Pons (tissue), 1 donor: ENCODE data around the gene SLC7A11.
"Not testable (repeated sequence)": the region's sequence is repeated elsewhere in the genome, so short reads cannot be mapped to it uniquely, and the experiment has no call there.

Experiments used
- DNase-seq: peaks from one replicate; pipeline ENCODE4 v3.0.0-alpha.2; 2016; ENCODE audit warnings: low spot score

The SLC7A11 gene

DNA sequence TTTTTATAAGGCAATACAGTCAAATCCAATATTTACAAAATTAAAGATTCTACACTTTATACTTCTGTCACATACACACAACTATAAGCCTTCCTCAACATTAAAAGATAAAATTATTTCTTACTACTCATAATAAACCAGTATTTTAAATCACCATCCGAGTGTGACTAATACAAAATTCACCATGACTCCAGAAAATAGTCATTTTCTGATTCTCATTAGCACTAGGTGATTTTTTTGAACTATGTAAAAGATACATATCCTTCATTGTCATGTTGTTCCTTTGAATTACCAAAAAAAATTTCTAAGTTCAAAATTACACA is 646 bp upstream of the SLC7A11 start:
- no peak for DNase-seq

DNA sequence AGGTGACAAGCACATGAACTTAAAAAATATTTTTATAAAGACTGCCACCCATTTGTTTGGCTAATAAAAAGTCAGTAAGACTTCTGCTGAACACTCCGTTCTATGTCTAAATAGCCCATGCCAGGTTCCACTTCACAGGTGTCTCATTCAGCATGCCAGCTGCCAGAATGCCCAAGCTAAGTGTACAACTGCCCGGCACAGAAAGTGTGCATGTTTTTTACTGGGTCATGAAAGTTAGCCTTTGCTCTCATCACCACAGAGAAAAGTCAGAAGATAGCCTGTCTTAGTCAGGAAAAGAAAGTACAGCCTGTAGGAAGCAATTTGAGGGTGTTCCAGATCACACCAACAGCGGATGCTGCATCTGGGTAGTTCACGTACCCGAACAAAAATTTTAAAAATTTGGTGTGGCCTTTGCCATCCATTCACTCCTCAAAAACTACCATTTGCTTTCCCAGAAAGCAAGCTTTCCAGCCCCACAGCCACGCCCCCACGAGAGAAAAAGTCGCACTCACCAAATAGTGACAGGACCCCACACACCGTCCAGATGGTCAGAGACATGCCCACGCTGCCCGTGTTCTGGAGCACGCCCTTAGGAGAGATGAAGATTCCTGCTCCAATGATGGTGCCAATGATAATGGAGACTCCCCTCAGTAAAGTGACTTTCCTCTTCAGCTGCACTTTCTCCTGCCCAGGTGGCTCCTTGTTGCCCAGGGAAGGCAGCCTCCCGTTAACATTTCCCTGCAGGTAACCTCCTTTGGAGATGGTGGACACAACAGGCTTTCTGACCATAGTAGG is 671 bp downstream of the SLC7A11 start:
- DNase-seq = no peak

DNA sequence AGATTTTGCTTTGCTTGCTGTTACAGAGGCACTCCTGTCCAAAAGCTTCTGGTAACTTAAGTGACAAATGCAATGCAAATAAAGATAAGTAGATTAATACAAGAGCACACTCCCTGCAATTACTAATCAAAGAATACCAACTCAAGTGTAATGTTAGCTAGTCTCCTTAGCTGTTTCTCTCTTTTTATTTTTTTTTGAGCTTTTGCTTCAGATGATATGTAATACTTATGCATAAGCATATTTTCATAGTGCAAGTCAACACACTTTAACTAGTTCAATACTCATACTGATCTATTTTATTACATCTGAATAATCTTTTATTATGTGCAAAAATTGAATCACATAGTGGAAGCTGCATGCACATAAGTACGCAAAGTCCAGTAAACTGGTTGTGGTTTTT is 2.7 kb downstream of the SLC7A11 start:
- DNase-seq = no peak

DNA sequence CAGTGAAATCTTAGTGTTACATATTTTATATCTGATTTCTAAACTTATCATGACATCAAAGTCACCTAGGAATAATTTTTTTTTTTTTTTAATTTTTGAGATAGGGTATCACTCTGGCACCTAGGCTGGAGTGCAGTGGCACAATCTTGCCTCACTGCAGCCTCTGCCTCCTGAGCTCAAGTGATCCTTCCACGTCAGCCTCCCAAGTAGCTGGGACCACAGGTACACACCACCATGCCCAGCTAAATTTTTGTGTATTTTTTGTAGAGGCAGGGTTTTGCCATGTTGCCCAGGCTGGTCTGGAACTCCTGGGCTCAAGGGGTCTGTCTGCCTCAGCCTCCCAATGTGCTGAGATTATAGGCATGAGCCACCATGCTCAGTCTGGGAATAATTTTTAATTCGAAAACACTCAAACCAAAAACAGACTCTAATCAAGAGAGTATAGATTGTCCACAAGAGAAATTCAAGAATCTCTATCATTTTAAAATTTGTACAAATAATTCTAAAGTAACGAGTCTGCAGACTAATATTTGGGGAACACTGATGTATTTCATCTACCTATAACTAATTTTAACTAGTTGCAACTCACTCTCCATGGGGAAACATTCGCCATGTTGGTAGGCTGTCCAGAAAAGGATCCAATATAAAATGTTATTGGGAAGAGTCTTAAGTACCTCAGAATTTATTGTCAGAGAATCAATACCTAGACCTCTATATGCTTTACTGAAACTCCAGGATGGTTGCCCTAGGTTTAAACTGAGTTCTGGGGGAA is 3.4 kb downstream of the SLC7A11 start:
- DNase-seq = no peak

DNA sequence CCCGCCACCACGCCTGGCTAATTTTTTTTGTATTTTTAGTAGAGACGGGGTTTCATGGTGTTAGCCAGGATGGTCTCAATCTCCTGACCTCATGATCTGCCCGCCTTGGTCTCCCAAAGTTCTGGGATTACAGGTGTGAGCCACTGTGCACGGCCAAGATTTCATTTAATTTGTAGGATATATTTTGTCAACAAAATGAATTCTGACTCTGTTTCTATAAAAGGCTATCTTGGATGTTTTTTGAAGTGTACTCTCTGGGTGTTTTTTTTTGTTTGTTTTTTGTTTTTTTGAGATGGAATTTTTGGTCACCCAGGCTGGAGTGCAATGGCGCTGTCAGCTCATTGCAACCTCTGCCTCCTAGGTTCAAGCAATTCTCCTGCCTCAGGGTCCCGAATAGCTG is 5.0 kb downstream of the SLC7A11 start:
- DNase-seq = not testable (repeated sequence)

DNA sequence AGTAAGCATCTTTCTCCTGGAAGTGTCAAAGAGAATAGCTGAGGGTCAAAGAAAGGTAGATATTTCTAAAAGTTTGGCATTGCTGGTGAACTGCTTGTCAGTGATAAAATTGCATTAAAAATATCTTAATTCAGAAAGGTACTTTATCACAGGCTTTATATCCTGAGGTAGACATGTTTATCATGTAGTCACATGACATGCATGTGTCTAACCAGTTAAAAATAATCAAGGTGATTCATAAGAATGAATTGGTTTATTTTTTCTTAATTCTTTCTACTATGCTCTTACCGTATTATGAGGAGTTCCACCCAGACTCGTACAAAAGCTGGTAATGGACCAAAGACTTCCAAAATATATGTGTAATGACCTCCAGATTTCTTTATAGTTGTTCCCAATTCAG is 6.1 kb downstream of the SLC7A11 start:
- no peak for DNase-seq

DNA sequence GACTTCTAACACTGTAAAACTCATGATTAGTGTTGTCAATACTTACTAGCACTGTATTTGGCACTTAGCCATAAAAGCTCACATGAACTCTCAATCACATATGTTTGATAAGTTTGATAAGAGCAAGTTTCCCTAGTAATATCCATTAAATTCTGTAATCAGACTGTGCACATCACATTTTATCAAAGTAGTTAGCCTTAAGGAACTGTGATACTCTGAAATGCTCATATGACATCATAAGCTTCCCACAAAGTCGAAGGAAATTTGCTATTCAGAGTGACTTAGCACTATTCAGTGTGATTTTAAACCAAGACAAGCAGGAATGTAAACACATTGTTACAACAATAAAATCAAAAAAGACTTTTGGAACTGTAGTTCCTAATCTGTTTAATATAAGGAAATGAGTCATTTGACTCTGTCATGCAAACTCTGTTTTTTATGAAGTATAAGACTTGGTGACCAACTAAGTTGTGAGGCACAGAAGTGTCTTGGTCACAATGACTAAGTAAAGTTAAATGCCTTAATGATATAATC is 6.7 kb downstream of the SLC7A11 start:
- no peak for DNase-seq

DNA sequence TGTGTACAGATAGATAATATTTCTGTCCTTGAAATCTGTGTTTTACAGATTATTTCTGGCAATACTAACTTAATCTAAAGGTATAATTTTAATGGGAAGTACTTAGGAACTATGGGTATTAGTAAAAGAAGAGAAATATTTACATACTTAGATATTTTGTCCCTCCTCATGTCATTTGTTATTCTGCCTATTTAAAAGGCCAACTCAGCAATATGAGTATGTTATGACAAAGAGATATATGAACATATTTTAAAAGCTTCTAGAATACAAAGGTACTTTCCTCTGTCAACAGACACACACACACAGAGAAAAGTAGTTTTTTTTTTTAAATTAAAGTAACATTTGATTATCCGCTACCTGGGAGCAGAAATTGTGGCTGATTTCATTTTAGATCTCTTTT is 7.9 kb downstream of the SLC7A11 start:
- no peak for DNase-seq

DNA sequence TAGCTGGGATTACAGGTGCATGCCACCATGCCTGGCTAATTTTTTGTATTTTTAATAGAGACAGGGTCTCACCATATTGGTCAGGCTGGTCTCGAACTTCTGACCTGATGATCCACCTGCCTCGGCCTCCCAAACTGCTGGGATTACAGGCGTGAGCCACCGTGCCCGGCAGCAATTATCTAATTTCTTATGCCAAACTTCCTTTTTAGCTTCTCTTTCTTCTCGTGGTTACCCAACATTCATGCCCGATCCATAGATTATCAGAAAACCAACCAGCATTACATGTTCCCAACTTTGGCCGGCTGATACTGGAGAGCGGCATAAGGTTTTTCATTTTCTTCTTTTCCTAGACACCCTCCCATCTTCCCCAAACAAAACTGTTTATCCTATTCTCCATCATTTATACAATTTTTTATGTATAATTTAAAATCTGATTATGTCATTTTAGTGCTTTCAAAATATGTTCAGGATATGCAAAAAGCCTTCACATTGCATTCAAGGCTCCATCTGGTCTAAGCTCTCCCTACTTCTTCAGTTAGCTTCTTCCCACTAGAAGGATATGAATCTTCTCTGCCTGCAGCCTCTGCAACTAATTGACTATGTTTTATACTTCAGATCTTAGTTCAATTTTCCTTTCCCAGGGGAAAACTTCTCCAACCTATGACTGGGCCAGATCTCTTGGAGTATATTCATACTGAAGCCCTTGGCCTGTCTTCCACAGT is 8.7 kb downstream of the SLC7A11 start:
- no peak for DNase-seq

DNA sequence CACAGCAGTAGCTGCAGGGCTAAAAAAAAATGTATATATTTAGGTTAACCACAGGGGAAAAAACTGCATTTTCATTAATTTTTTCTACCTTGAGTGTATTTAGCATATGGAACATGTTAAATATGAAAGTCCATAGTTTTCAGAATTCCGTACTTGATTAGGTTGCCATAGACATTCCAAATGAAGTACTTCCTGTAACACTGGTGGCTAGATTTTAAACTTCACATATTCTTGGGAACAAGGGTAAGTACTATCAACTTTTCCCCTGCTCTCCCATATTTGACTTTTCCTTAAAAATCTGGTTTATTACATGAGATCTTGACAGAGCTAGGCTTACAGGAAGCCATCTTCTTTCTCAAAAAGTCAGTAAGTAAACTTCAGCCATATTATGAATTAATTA is 9.8 kb downstream of the SLC7A11 start:
- no peak for DNase-seq

DNA sequence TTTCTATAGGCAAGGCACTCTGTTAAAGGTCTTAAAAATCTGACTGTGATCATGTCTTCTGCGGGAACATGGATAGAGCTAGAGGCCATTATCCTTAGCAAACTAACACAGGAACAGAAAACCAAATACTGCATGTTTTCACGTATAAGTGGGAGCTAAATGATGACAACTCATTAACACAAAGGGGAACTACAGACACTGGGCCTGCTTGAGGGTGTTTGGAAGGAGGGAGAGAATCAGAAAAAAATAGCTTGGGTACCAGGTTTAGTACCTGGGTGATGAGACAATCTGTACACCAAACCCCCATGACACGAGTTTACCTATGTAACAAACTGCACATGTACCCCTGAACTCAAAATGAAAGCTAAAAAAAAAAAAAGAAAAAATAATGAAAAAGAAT is 12.1 kb downstream of the SLC7A11 start:
- no peak for DNase-seq

- DNase-seq = no peak
Observed at GRCh38 chr4:138229160-138229559, 13.0 kb downstream of the SLC7A11 start.

- DNase-seq = no peak
Observed at GRCh38 chr4:138226351-138226750, 15.8 kb downstream of the SLC7A11 start.

DNA sequence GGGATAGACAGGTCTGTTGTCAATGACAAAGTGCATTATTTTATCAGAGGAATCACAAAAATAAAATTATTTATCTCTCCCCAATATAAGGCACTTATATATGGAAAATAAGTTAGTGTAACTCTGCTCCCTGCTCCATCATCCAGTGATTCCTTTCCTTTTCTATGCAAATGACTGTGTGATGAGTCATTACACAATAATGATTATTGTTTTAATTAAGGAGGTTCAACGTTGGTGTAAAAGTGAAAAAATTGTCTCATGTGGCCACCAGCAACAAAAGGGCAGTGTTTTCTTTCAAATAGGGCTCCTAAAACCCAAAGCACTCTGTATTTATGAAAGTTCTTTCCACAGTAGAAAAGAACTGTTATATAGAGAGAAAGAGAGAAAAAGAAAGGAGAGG is 16.7 kb downstream of the SLC7A11 start:
- no peak for DNase-seq

GRCh38 chr4:138224614-138225013 is 17.5 kb downstream of the SLC7A11 start:
- DNase-seq = no peak

GRCh38 chr4:138223231-138223910 is 18.8 kb downstream of the SLC7A11 start:
- DNase-seq = no peak

GRCh38 chr4:138222046-138222445 is 20.1 kb downstream of the SLC7A11 start:
- DNase-seq = no peak

DNA sequence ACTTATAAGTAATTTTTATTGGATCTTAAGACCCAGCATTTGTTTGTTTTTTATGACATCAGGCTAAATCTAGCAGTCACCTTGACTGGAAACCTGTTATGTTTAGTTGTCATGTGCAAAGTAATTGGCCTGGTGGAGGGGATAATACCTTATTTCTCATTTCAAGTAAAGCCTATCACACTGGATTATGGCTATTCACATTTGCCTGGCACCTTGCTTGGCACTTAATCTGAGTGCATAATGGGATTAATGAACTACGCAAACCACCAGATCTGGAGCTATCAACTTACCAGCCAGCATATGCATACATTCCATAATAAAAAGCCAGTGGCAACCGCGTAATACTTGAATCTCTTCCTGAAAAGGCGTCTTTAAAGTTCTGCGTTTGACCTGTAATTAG is 23.2 kb downstream of the SLC7A11 start:
- no peak for DNase-seq

- peak; percentile 56 for DNase-seq
Observed at GRCh38 chr4:138217567-138217966, 24.6 kb downstream of the SLC7A11 start.

GRCh38 chr4:138216272-138216867 is 25.8 kb downstream of the SLC7A11 start:
- DNase-seq = no peak

GRCh38 chr4:138210576-138210975 is 31.6 kb downstream of the SLC7A11 start:
- not testable (repeated sequence) for DNase-seq

DNA sequence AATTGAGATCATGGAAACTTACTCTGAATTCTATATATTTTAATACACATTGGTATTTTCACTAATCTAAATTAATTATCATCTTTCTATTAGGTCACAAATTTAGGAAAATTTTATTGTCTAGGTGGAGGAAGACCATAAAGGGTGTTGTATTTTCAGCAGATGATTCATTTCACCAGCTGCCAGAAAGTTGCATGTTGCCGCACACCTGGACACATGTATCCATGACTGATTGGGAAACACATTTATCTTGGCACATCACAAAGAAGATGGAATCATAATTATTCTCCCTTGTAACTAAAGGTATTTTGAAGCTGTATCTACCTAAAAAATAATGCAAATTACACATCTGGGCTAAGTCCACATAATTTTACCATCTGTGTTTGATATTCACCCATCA is 33.1 kb downstream of the SLC7A11 start:
- DNase-seq = no peak
